Germinal center (tissue), 1 donor: Measurements from ENCODE around the gene SOX8.
"Not testable (repeated sequence)": the region's sequence is repeated elsewhere in the genome, so short reads cannot be mapped to it uniquely, and the experiment has no call there.

Source experiments
- DNase-seq: peaks from one replicate; pipeline ENCODE4 v3.0.0; 2012; ENCODE audit warnings: mixed read lengths, low spot score

Gene SOX8

DNA sequence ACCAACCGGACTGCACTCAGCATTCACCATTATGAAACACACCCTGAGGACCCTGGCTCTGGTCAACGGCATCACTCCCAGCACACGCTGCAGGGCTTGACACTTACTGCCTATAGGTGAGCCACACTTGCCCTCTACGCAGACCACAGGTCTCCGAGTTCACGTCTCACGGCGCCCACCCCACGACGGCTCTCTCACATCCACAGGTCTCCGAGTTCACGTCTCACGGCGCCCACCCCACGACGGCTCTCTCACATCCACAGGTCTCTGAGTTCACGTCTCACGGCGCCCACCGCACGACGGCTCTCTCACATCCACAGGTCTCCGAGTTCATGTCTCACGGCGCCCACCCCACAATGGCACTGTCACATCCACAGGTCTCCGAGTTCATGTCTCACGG lies 25.8 kb upstream of the SOX8 start:
- DNase-seq = not testable (repeated sequence)

GRCh38 chr16:959232-960040 lies 22.1 kb upstream of the SOX8 start:
- no peak for DNase-seq

DNA sequence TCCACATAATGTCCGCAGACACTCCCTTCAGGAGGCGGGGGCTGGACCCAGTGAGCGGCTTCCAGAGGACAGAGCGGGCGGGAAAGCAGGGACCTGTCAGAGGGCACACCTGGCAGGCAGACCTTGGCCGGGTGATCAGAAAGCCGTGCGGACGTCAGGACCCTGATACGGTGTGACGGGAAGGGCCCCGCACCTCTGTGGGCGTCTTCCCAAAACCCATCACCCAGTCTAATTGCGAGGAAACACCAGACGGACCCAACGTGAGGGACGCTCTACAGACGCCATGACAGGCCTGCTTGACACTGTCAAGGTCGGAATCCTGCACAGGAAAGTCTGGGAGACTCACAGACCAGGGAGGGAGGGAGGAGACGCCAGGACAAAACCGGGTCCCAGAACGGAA lies 19.2 kb upstream of the SOX8 start:
- no peak for DNase-seq

GRCh38 chr16:962901-963814 lies 18.4 kb upstream of the SOX8 start:
- no peak for DNase-seq

DNA sequence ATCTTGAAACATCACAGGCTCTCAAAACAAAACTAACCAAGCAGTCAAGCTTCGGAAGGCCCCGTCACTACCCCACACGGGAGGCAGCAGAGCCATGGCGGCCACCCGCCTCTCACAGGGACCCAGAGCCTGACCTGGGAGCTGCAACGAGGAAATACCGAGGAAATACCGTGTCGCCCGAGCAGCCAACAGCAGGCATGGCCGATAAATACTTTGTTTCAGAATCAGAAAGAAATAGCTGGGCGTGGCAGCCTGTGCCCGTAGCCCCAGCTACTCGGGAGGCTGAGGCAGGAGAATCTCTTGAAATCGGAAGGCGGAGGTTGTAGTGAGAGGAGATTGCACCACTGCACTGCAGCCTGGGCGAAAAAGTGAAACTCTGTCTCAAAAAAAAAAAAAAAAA lies 17.7 kb upstream of the SOX8 start:
- DNase-seq = no peak

- no peak for DNase-seq
Observed at GRCh38 chr16:964356-965035, 17.1 kb upstream of the SOX8 start.

DNA sequence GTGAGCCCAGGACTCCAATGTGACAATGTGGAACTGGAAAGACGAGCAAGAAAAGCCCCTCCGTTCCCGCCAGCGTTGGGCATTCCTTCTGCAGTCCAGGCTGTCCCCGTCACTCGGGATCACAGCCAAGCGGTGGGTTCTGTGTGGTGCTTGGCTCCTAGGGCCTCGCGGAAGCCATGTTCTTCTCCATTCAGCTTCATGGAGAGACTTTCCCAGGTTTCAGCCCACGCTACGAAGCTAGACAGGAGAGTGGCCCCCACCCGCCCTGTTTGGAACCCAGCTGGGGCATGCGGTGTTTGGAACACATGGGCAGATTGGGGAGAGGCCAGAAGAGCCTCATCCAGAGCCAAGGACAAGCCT lies 16.6 kb upstream of the SOX8 start:
- no peak for DNase-seq

DNA sequence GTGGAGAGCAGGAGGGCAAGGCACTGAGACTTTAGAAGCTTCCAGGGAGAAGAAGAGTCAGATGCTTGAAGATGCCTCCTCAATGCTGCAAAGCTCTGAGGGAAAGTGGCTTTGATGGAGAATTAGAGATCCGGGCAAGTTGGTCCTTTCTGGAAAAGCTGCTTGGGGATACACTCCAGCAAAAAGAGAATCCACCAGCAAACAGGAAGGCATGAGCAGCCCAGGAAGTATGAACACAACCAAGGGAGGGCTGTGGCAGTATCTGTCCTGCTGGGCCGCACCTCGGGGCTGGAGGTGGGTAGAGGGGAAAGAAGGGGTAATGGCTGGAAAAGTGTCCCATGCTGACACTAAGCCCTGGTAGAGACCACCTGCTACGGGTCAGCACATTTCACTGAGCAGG lies 16.1 kb upstream of the SOX8 start:
- no peak for DNase-seq

GRCh38 chr16:966035-966434 lies 15.5 kb upstream of the SOX8 start:
- DNase-seq = no peak

- no peak for DNase-seq
Observed at GRCh38 chr16:966505-966904, 15.1 kb upstream of the SOX8 start.

DNA sequence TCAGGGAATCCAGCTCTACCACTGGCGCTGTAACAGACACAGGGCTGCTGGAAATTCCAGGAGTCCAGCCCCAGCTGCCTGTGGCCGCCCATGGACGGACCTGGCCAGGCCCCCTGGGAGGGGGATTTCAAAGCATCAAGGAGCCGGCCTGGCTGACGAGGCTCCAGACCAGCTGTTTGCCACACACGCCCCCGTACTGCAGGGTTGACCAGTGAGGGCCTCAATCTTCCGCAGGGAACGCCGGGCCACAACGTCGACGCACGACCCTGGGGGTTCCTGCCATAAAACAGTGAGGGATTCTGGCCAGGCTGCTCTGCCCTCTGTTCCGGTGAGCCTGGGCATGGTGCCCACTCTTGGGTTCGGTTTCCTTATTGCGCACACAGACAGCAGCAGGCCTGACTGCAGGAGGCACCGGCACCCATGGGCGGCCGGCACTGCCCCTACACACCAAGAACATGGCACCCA lies 14.5 kb upstream of the SOX8 start:
- DNase-seq = no peak

DNA sequence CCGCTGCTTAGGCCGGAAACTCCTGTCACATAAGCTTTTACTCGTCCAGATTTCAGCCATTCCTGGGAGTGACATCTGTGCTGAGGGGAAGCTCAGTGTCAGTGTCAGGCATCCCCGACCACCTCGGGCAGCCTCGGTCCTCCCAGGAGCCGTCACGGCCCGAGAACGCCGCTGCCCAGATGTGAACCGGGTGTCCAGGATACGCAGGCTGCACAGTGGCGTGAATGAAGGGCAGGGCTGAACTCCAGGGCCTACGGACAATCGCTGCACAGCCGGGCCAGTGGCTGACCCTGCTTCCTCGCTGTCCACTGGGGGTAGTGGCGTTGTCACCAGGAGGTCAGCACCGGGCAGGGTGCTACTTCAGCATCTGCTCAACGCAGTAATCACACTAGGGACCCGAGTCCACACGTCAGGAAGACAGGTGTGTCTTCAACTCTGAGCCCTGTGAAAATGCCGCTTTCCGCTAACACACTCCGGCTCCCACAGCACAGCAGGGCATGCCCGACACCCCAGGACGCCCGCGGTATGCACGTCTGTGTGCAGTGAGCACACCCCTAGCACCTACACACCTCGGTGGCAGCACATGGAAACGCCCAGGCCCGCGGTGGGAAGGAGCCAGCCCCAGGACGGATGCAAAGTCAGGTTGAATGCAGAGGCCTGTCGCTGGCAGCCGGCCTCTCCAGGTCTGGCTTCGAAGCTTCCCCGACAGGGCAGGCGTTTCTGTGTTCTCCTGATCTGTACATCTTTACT lies 13.8 kb upstream of the SOX8 start:
- DNase-seq = no peak

DNA sequence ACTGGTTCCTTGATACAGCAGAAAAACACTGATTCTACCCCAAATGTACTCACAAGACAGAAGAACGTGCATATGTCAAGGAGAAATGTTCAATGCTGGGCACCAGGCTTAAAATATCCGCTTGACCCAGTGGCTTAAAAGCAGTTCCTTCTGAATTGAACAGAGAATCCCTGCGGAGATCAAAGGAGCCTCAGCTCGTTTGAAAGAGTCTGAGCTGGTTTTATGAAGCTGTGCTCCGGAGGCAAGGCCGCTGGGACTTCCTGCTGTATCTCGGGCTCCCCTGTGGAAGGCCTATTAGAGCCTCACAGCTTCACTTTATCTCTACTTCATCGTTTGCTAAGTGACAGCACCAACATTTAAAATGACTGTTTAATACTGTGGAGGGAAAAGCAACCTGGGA lies 12.9 kb upstream of the SOX8 start:
- no peak for DNase-seq

DNA sequence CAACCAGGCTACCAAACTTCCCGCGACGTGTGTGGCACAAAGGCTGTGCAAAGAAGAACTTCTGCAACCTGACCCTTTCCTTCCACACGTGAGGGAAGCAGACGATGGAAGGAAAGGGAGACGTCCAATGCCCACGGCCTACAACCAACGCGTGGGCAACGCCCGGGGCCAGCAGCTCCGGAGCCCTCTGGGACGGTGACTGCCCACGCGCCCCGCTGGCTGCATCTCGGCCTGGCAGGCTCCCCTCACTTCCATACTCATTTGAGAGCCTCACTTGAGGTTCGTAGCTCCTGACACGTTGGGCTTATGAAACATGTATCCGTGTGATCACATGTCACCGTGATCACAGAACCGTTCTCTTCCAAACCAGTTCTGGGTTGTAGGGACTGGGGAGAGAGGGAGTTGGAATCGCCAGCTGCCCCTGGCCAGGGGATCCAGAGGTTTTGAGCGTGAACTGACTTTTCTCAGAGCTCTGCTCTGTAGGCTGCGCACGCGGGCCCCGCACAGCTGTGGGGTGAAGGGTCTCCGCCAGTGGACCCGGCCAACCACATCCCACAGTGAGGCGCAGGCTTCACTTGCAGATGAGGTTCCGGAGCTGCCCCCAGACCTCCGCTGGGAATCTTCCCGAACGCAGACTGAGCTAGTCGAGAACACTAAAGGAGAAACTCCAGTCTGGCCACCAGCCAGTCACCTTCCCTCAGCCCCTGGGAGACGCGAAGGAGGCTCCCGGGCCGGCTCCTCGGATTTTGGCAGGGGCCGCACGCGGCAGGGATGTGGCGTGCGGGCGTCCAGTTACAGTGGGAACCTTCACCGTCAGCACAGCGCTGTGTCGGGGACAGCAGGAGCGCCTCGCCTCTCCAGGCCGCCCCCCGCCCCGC lies 11.8 kb upstream of the SOX8 start:
- no peak for DNase-seq

GRCh38 chr16:970386-970765 lies 11.2 kb upstream of the SOX8 start:
- DNase-seq = no peak

DNA sequence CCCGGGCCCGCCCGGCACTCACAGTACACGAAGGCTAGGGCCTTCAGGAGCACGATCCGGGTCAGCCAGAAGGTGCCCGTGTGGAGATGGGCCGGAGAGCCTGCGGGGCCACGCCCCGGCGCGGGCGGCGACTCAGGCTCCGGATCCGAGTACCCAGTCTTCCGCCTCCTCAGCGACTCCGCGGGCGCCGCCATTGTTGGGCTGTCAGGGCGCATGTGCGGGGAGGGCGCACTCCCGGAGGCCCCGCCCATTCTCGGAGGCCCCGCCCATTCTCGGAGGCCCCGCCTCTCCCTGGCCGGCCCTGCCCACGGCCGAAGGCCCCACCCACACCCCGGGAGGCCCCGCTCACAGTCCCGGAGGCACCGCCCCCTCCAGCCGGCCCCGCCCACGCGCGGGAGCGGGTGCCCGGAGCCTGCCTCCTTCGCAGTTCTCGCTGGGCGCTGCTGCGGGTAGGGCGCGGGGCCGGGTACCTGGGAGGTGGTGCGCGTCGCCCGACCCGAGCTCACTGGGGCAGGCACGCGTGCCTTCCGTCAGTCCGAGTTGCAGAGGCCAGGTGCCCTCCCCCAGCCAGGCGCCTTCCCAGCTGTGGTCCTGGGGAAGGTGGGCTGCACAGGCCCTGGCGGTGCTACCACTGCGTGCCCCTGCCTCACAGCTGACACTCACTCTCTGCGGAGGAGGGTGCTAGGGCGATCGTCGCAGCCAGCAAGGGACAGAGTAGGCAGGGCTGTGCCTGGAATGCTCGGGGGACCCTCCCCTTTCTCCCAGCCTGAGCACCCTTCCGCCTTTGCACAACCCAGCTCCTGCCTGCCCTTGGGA lies 10.6 kb upstream of the SOX8 start, which contains the start of gene LMF1:
Gene LMF1 (minus strand): TSS at position 219 of the 816 bp plus-strand sequence. CDS start 4 bp downstream, at position 215.
- DNase-seq = peak; percentile 99

GRCh38 chr16:971582-971905 lies 10.0 kb upstream of the SOX8 start:
- no peak for DNase-seq

DNA sequence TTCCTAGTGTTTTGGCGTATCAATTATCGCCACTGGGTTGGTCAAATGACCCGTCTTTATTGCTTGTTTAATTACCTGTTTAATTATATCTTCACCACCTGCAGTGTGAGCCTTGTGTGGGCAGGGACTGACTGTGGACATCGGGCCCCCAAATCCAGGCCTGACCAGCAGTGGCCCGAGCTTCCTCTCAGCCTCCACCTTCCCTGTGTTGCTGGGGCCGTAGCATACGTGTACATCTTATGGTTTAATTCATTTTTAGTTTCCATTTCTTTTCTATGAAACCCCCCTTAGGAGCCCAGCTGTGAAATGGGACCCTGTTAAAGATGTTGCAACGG lies 9.6 kb upstream of the SOX8 start:
- DNase-seq = no peak

GRCh38 chr16:972316-973002 lies 9.1 kb upstream of the SOX8 start:
- DNase-seq = no peak

DNA sequence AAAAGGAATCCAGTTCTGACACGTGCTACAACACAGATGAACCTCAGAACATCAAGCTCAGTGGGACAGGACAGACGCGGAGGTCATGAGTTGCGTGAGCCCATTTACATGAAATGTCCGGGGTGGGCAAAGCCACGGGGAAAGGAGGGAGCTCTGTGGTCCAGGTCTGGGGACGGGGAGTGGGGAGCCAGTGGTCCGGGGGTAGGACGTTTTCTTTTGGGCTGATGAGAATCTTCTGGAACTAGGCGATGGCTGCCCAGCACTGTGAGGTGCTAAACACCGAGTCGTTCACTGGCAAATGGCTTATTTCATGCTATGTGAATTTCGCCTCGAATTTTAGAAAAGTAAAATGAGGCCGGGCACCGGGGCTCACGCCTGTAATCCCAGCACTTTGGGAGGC lies 8.2 kb upstream of the SOX8 start:
- DNase-seq = no peak
